ENCODE results near the gene VIT.

- TF ChIP-seq CTCF (IDR thresholded peaks at IDR 0.05) = no peak
- no peak for TF ChIP-seq EZH2 (IDR thresholded peaks at IDR 0.05)
These were observed 75.2 kb downstream of the VIT start for GRCh38 chr2:36771671-36772070.
